Body of pancreas (tissue), 4 donors: ENCODE data around the gene RANBP1. TPM values are rescaled to one million over a fixed set of nuclear protein-coding genes. Genes with fewer than 3 reads are reported as not detected.
A peak's percentile ranks its signal among the peaks of the same experiment; 100 is the strongest.

Experiments
- ATAC-seq: fragments of 150-250 bp; one replicate; pipeline ENCODE4 v1.9.1; 2016
- DNase-seq, 4 donors: peaks; one replicate each; pipeline ENCODE4 v3.0.0-alpha.2; 2019
- H3K27ac ChIP-seq, 4 donors: fragments of 200-600 bp; sonication (generic); 1 replicate in 3 of 4; 2 replicates in 1 of 4; pipeline versions ENCODE4 v1.5.1 to v1.6.1; 2016 to 2019; ENCODE audit warnings: mild to moderate bottlenecking in 1 of 4, mixed read lengths in 1 of 4, moderate library complexity in 1 of 4
- H3K27me3 ChIP-seq, 2 donors: fragments of 200-600 bp; sonication (generic); one replicate each; pipeline ENCODE4 v1.6.0; 2016; ENCODE audit warnings: mild to moderate bottlenecking in 1 of 2
- H3K36me3 ChIP-seq, 2 donors: fragments of 200-600 bp; sonication (generic); replicated peaks in 1 of 2; 2 replicates each; pipeline ENCODE4 v1.5.1; 2016; ENCODE audit warnings: low read depth in 2 of 2; ENCODE audit not compliant: insufficient read depth in 1 of 2
- H3K4me1 ChIP-seq: fragments of 200-600 bp; sonication (generic); one replicate; pipeline ENCODE4 v1.6.0; 2016
- H3K4me3 ChIP-seq, 2 donors: fragments of 200-600 bp; sonication (generic); 1 replicate in 1 of 2; 2 replicates in 1 of 2; pipeline ENCODE4 v1.5.1; 2016 to 2019
- H3K9me3 ChIP-seq, 3 donors: fragments of 200-600 bp; sonication (generic); 1 replicate in 2 of 3; 2 replicates in 1 of 3; pipeline ENCODE4 v1.5.1; 2016
- POLR2A ChIP-seq, 3 donors: fragments of 450-650 bp; IDR thresholded peaks; one replicate each; pipeline ENCODE4 v1.6.1; 2016; ENCODE audit warnings: antibody characterized with exemption in 3 of 3, mild to moderate bottlenecking in 2 of 3
- WGBS, 2 donors: methylation state at CpG; one replicate each; pipeline ENCODE4 v1.1.5; 2017; 5-methylcytosine and 5-hydroxymethylcytosine counted together
- intact Hi-C: fragments of 100-400 bp; cut with DNase I; formaldehyde crosslinking; loops from one replicate; pipeline ENCODE4 v1.15.1; 2023
- total RNA-seq, 2 donors: library from RNA; depleted of rRNA; stranded (reverse); fragments of >200 nt; gene quantifications; one replicate each; pipeline ENCODE4 v1.1.0, GENCODE V29; 2016
- TF ChIP-seq, protein P1 (sequence below), 7 experiments: fragments of 450-650 bp in 4 of 7; fragments of 200-600 bp in 3 of 7; sonication (generic) in 3 of 7; IDR thresholded peaks; one replicate each; pipeline ENCODE4 v1.5.1; 2016 to 2019; ENCODE audit warnings: antibody characterized with exemption in 7 of 7

The RANBP1 gene
- total RNA-seq, 2 donors from 2014 or later = 69.3 to 134 TPM

DNA sequence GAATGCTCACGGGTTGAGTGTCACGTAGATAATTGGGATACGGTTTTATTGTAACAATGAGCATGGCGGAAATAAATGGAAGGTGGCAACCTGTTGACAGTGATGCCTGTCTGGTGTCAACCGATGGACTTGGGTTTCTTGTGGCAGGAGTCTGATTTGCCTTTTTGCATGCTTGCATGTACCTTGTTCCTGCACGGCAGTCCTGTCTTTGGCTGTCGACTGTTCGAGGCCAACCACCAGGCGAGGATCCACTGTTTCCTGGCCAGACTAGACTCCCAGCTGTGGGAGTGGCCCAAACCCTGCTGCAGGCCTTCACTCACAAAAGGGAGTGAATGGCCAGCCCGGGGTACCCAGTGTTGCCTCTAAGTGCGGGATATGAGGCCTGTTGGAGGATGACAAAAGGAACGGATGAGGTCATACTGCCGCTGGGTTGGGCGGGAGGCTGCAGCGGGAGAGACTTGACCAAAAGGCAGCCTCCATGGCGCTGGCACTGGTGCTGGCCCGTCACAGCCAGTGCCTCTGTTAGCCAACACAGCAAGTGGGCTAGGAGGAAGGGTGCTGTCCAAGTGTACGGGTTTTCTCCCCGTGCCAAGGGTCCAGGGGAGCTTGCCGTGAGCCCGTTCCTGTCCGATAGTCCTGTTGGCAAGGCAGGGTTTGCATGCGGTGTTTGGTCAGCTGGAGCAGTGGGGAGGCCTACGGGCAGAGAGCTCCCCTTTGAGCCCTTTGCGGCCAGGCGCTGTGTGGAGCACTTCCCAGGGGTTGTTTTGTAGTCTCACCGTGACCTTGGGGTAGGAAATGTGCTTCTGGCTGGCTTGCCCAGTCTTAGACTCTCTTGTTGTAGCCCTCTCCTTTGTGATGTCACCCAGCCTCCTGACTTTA, 34.9 kb upstream of the RANBP1 start:
- peak; percentile 6 for ATAC-seq

DNA sequence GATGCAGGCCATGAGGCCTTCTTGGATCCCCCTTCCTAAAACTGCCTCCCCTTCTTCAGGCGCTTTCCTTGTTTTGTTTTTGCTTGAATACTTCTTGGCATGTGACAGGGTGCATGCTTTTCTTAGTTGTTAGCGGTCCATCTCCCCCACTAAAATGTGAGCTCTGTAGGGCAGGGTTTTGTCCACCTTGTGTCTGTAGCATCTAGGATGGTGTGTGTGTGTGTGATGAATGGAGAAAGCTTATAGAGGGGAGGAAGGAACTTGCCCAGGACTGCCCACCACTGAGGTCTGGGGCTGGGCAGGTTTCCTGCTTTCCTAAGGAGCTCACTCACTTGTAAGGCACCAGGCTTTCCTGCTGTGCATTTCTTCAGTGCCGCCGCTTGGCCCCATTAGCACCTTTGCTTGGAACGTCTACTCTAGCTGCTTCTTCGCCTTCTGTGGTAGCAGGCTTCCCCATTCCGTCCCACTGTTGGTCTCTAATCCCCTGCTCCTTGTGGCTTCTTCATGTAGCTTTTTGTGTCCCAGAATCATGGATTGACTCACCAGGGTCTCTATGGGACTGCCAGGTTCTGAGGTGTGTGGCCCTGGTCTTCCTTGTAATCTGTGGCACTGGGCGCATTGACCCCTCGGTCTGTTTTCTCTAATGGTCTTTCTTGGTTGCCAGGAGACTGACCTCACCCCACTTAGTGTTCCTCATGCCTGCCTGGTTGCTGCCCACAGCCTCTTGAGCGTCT, 32.6 kb upstream of the RANBP1 start:
- no peak for DNase-seq
- 81 to 87% methylated on average over 10 of the region's 10 CpGs for WGBS, 2 donors
- no peaks in the 10 kb centered on the region for H3K9me3 ChIP-seq
- H3K4me1 ChIP-seq = peaks cover 52% of the 10 kb centered on the region
- TF ChIP-seq POLR2A (IDR thresholded peaks at IDR 0.05) = no peak
- TF ChIP-seq, protein P1, sequence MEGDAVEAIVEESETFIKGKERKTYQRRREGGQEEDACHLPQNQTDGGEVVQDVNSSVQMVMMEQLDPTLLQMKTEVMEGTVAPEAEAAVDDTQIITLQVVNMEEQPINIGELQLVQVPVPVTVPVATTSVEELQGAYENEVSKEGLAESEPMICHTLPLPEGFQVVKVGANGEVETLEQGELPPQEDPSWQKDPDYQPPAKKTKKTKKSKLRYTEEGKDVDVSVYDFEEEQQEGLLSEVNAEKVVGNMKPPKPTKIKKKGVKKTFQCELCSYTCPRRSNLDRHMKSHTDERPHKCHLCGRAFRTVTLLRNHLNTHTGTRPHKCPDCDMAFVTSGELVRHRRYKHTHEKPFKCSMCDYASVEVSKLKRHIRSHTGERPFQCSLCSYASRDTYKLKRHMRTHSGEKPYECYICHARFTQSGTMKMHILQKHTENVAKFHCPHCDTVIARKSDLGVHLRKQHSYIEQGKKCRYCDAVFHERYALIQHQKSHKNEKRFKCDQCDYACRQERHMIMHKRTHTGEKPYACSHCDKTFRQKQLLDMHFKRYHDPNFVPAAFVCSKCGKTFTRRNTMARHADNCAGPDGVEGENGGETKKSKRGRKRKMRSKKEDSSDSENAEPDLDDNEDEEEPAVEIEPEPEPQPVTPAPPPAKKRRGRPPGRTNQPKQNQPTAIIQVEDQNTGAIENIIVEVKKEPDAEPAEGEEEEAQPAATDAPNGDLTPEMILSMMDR (IDR thresholded peaks at IDR 0.05) = no peak
- H3K4me3 ChIP-seq = no peak overlapping the region
- H3K27me3 ChIP-seq = no peaks in the 10 kb centered on the region
- intact Hi-C loops = no loop called here
- H3K36me3 ChIP-seq = peaks cover 9 to 15% of the 10 kb centered on the region in 2 donors
- ATAC-seq = no peak
- no peak overlapping the region for H3K27ac ChIP-seq

More for the DNA sequence above, 34.9 kb upstream of the RANBP1 start:
- DNase-seq = peak; percentile 47 to 51 (median 48)
- TF ChIP-seq POLR2A (IDR thresholded peaks at IDR 0.05) = peak in 1 of 3 donors; percentile 21
- TF ChIP-seq, protein P1 (IDR thresholded peaks at IDR 0.05) = no peak
- intact Hi-C loops = no loop called here
- Histone ChIP-seq H3K27ac (peak overlapping the region; percentile 72 to 91 (median 84)), H3K4me1 (peaks cover 52% of the 10 kb centered on the region), H3K27me3 (no peaks in the 10 kb centered on the region), H3K9me3 (no peaks in the 10 kb centered on the region), H3K4me3 (peak overlapping the region; percentile 5 to 58), H3K36me3 (peaks cover 0 to 2% of the 10 kb centered on the region in 2 donors)
- 5 to 8% methylated on average over 14 to 27 of the region's 27 CpGs for WGBS, 2 donors

DNA sequence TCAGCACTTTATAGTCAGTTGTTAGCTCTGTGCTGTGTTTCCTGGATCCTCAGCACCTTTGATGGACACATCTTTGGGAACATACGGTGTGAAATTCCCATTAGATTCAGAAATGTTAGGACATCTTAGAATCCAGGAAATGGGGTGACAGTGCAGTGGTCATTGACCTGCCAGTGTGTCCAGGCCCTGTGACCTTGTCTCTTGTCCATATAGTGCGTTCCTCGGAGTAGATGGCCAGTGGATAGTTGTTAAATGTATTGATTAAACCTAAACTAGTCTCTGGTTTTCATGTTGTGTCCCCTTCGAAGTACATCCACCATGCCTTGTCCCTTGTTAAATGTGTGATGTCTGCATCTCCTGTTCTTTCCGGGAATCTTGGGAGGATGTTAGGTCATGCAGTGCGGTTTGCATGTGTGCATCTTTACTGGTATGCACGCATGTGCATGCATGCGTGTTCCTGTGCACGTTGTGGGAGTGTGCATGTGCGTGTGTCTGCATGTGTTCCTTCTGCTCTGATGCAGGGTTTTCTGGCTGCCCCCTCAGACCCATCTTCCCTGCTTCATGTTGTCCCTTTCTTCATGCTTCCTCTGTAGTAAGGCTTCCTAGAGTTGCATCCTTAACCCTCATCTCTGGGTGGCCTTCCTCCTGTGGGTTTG, 31.9 kb upstream of the RANBP1 start:
- TF ChIP-seq, protein P1 (IDR thresholded peaks at IDR 0.05) = no peak
- no peak for TF ChIP-seq POLR2A (IDR thresholded peaks at IDR 0.05)
- Histone ChIP-seq H3K4me1 (peaks cover 50% of the 10 kb centered on the region), H3K9me3 (no peaks in the 10 kb centered on the region), H3K36me3 (peaks cover 9 to 17% of the 10 kb centered on the region in 2 donors), H3K27ac (no peak overlapping the region), H3K4me3 (no peak overlapping the region), H3K27me3 (no peaks in the 10 kb centered on the region)
- ATAC-seq = no peak
- DNase-seq = no peak
- 76 to 77% methylated on average over 10 of the region's 10 CpGs for WGBS, 2 donors
- intact Hi-C loops = no loop called here

DNA sequence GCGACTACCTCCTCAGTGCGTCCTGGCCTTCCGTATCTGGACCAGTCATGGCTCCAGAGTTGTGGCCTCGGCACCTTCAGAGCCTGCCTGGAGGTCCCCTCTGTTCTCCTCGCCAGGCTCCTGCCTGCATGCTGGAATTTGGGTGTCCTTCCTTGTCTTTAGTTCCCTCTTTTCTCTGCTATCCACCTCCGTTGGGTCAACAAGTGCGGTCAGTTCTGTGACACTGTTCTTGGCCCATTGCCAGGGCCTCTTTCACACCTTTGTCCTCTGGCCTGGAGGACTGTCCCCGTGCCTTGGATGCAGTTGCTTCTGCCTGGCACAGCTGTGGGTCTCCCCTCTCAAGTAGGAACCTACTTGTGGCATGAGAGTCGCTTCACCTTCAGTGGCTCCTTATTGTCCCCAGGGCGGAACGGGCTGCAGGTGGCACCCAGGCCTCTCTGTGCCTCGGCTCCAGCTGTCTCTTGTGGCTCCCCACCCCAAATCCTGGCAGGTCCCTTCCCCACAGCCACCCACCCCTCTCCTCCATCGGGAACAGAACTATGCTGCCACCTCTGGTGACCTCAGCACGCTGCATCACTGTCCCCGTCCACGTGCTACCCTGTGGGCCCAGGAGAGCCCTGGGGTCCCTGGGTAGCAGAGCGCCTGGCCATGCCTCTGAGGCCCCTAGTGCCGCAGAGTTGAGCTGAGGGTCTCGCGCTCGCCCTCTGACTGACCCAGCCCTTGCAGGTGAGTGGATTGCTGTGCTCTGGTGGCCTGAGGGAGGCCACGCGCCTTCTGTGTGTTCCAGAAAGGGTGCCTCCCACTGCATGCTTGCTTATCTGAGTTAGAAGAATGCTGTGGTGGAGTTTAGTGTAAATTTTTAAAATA, 31.1 kb upstream of the RANBP1 start:
- Histone ChIP-seq H3K9me3 (no peaks in the 10 kb centered on the region), H3K36me3 (peaks cover 9 to 24% of the 10 kb centered on the region in 2 donors), H3K4me3 (no peak overlapping the region), H3K27me3 (no peaks in the 10 kb centered on the region), H3K27ac (no peak overlapping the region), H3K4me1 (peaks cover 46% of the 10 kb centered on the region)
- DNase-seq (peak in 3 of 4 donors; percentile 31 to 58 (median 52)), ATAC-seq (no peak)
- intact Hi-C loops = no loop called here
- WGBS, 2 donors = 65 to 67% methylated on average over 18 to 23 of the region's 23 CpGs
- TF ChIP-seq POLR2A (IDR thresholded peaks at IDR 0.05) = no peak
- TF ChIP-seq, protein P1 (IDR thresholded peaks at IDR 0.05) = peak in 5 of 7 experiments; percentile 8 to 22 (median 18)
